HG02970 (cell line): ENCODE data around the gene TSC22D4.
"Not testable (repeated sequence)": the region's sequence is repeated elsewhere in the genome, so short reads cannot be mapped to it uniquely, and the experiment has no call there.

Source experiments
- ATAC-seq: cut with Tn5 transposase; IDR thresholded peaks from one replicate; pipeline ENCODE4 v1.9.1; 2021; ENCODE audit warnings: mild to moderate bottlenecking, moderate library complexity, moderate number of reproducible peaks; ENCODE audit not compliant: unreplicated experiment, low FRiP score

TSC22D4 gene

GRCh38 chr7:100476101-100476780, 2.8 kb downstream of the TSC22D4 start:
- no peak for ATAC-seq

DNA sequence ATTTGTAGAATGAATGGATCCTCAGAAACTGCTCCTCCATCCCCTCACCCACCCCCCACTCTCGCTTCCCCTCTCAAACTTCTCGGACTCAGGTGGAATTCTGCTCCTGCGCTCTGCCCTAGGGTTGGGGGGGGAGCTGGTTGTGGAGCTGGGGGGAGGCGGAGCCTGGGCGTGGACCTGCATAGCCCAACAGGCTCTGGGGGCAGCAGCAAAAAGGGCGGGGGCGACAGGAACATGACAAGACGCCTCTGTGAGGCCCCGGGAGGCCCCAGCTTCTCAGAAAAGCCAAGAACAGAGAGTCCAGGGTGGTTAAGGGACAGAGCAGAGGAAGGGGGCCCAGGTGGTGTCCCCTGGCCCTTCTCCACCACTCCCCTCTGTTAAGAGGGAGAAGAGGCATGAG, 3.5 kb downstream of the TSC22D4 start:
- no peak for ATAC-seq

DNA sequence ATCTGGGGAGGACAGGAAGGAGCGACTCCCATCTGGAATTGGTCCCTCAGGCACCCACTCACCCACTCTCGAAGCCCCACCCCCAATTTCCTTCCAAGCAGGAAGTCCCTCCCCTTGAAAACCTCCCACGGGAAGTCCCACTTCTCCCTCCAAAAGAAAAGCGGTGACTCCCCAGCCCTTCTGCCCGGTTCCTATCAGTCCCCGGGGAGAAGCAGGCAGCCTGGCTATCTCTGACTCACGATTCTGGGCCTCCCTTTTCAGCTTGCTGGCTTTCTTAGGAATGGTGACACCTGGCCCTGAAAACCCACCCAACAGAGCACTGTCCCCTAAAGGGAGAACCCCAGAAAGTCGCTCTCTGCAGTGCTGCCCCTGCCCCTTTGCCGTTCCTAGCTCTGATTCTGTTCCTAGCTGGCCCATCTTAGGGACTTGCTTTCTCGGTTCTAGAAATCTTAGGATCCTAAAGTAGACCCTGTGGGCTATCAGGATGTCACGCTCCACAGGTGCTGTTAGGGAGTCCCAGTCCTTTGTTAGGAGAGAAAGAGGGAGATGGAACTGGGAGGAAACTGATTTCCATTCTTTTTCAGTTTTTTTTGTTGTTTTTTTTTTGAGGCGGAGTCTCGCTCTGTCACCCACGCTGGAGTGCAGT, 6.0 kb downstream of the TSC22D4 start:
- ATAC-seq: no peak

- no peak for ATAC-seq
Measured at GRCh38 chr7:100472121-100472851, 6.7 kb downstream of the TSC22D4 start.

DNA sequence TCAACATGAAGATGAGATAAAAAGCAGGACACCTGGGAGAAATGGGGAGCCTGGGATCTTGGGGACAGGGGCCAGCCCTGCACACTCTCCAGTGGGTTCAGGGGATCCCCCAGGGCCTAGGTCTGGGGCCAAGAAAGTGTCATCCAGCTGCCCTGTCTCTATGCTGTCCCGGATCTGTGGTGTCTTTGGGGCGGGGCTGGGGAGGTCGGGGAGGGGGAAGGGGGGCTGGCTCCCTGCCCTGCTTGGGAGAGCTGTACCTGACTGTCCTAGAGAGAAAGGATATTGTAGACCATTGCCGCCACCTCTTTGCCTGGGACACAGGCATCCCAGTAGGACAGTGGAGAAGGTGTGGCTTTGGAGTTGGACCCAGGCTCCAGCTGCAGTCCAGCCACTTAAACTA, 8.0 kb downstream of the TSC22D4 start:
- no peak for ATAC-seq

GRCh38 chr7:100469227-100470044, 9.6 kb downstream of the TSC22D4 start:
- ATAC-seq: no peak

DNA sequence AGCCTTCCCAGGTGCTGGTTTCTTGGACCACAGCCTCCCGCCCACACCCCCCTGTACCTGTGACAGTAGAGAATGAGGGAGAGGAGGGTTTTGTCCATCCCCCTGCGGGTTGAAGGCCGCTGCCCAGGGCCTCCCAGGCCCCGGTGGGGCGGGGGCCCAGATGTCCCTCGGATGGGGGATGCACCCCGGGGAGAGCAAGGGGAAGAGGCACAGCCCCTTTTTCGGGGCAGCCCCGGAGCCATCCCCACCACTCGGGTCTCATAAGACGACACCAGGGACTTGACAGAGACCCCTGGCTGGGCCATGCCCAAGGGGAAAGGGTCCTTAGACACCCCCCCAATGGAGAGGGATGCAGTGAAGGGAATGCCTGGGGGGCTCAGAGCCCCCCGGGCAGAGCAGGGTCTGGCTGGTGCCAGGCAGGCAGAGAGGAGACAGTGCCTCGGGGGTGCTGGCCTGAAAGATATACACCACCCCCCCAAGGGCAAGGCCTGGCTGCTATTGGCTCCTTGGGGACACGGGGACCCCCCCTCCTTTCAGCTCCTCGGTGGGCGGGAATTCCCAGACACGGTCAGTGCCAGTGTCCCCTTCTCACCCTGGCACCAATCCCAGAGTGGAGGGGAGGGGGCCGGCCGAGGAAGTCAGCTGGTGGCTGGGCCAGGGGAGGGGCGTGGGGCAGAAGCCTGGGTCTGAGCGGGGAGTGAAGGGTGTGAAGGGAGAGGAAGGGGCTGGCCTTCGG, 11.2 kb downstream of the TSC22D4 start:
- ATAC-seq: no peak

- no peak for ATAC-seq
Measured at GRCh38 chr7:100466653-100467605, 12.1 kb downstream of the TSC22D4 start.

- ATAC-seq: no peak
Measured at GRCh38 chr7:100465702-100466311, 13.2 kb downstream of the TSC22D4 start.

DNA sequence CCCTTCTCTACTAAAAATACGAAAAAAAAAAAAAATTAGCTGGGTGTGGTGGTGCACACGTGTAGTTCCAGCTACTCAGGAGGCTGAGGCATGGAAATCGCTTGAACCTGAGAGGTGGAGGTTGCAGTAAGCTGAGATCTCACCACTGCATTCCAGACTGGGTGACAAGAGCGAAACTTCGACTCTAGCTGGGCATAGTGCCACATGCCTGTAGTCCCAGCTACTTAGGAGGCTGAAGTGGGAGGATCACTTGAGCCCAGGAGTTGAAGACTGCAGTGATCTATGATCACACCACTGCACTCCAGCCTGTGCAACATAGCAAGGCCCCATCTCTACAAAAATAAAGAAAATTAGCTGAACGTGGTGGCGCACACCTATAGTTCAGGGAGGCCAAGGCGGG, 13.7 kb downstream of the TSC22D4 start:
- ATAC-seq: no peak

- ATAC-seq: no peak
Measured at GRCh38 chr7:100464791-100465190, 14.2 kb downstream of the TSC22D4 start.

GRCh38 chr7:100464210-100464660, 14.8 kb downstream of the TSC22D4 start, which contains the start of gene SPACDR:
TSS of gene SPACDR (minus strand) at chr7:100464260. CDS start at chr7:100464025, 235 bp downstream.
- ATAC-seq: no peak

DNA sequence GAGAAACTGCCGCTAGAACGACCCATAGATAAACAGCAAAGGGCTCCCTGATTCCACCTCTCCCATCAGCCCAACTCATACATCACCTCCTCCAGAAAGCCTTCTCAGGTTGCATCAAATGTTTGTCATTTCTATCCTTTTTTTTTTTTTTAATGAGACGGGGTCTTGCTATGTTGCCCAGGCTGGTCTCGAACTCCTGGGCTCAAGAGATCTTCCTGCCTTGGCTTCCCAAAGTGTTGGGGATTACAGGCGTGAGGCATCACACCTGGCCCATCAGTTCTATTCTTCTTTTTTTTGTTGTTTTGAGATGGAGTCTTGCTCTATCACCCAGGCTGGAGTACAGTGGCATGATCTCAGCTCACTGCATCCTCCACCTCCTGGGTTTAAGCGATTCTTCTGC, 22.0 kb downstream of the TSC22D4 start:
- ATAC-seq: no peak

GRCh38 chr7:100456562-100456961, 22.5 kb downstream of the TSC22D4 start:
- ATAC-seq: no peak

DNA sequence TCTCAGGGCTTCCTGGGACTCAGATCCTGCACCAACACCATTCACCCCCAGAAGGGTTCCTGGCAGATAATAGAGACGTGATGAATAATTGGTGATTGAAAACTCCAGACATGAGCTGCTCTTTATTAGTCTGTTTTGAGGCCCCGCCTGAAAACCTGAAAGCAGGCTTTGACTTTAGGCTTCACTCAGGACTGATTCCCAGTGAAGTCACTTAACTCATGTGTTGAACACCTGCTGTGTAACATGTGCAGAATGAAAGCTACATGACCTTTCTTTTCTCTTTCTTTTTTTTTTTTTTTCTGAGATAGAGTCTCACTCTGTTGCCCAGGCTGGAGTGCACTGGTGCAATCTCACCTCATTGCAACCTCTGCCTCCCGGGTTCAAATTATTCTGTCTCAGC, 23.8 kb downstream of the TSC22D4 start:
- no peak for ATAC-seq

- not testable (repeated sequence) for ATAC-seq
Measured at GRCh38 chr7:100453854-100454253, 25.2 kb downstream of the TSC22D4 start.

GRCh38 chr7:100452513-100452912, 26.5 kb downstream of the TSC22D4 start:
- no peak for ATAC-seq

DNA sequence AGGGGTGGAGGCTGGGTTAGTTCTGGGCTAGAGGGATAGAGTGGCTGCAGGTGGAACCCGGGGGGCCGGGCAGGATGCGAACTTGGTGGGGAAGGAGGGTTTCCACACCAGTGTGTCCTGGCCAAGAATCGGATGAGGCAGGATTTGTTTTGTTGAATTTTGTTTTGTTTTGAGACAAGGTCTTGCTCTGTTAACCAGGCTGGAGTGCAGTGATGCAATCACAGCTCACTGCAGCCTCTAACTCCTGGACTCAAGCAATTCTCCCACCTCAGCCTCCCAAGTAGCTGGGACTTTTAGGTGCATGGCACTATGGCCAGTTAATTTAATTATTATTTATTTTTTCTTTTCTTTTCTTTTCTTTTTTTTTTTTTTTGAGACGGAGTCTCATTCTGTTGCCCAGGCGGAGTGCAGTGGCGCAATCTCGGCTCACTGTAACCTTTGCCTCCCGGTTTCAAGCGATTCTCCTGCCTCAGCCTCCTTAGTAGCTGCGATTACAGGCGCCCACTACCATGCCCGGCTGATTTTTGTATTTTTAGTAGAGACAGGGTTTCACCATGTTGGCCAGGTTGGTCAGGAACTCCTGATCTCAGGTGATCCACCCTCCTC, 29.7 kb downstream of the TSC22D4 start:
- no peak for ATAC-seq
